A673 (cell line): ENCODE measurements around the gene STK26.

Experiments
- CTCF ChIP-seq: fragments of 300-800, 200-600 bp; sonication (generic); conservative IDR thresholded peaks from 2 replicates; pipeline ENCODE4 v1.5.1; 2017; ENCODE audit warnings: low read depth, mild to moderate bottlenecking, antibody characterized with exemption, low read length, moderate library complexity, mixed read lengths
- EZH2 ChIP-seq: fragments of 200-600 bp; sonication (generic); IDR thresholded peaks from 2 replicates; pipeline ENCODE4 v1.6.1; 2017; ENCODE audit warnings: borderline replicate concordance, low read depth, mild to moderate bottlenecking, mixed read lengths, antibody characterized with exemption, low read length; ENCODE audit not compliant: poor library complexity, severe bottlenecking

- TF ChIP-seq CTCF, result no peak
- TF ChIP-seq EZH2, result no peak
Observed at GRCh38 chrX:132077414-132077813, 54.3 kb downstream of the STK26 start.
